ENCODE data around the gene ATP6V1B1.

The ATP6V1B1 gene

DNA sequence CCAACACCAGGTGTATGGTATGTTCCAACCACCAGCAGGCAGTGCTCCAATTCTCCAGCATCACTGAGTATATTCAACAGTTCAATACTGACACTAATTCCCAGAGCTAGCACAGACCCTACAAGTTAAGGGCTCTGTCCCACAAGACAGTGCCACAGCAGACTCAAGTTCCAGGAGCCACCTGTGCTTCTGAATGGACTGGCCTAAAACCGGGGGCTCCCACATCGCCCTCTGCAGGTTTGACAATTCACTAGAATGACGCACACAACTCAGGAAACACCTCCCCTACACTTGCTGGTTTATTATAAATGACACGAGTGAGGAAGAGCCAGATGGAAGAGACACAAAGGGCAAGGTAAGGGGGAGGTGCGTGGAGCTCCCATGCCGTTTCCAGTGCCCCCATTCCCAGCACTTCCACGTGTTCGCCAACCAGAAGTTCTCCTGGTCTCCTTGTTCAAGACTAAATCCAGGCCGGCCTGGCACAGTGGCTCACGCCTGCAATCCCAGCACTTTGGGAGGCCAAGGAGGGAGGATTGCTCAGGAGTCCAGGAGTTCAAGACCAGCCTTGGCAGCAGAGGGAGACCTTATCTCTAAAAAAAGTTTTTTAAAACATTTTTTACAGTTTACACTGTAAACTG, 12.2 kb upstream of the ATP6V1B1 start:
- TF ChIP-seq TAF1 (IDR thresholded peaks at IDR 0.05; ENCODE audit: low read depth) (no peak), CEBPB (IDR thresholded peaks at IDR 0.05) (no peak), NFIC (IDR thresholded peaks at IDR 0.05) (no peak), RAD21 (IDR thresholded peaks at IDR 0.05; ENCODE audit: low read depth) (no peak; the same call in 1 of the 2 replicates), REST (IDR thresholded peaks at IDR 0.05; ENCODE audit: low read depth) (no peak), YY1 (IDR thresholded peaks at IDR 0.05; ENCODE audit: low read depth) (no peak), TEAD4 (IDR thresholded peaks at IDR 0.05) (no peak), CREB1 (IDR thresholded peaks at IDR 0.05; ENCODE audit: low read depth) (no peak), EP300 (IDR thresholded peaks at IDR 0.05; ENCODE audit: borderline replicate concordance) (no peak), FOXM1 (IDR thresholded peaks at IDR 0.05; ENCODE audit: borderline replicate concordance, low read depth) (no peak), ZBTB7A (IDR thresholded peaks at IDR 0.05; ENCODE audit: low read depth) (no peak), TCF12 (IDR thresholded peaks at IDR 0.05; ENCODE audit: low read depth) (no peak), EGR1 (IDR thresholded peaks at IDR 0.05) (no peak)
- TF ChIP-seq, protein P1, sequence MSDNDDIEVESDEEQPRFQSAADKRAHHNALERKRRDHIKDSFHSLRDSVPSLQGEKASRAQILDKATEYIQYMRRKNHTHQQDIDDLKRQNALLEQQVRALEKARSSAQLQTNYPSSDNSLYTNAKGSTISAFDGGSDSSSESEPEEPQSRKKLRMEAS (IDR thresholded peaks at IDR 0.05), result no peak
- TF ChIP-seq, protein P2, sequence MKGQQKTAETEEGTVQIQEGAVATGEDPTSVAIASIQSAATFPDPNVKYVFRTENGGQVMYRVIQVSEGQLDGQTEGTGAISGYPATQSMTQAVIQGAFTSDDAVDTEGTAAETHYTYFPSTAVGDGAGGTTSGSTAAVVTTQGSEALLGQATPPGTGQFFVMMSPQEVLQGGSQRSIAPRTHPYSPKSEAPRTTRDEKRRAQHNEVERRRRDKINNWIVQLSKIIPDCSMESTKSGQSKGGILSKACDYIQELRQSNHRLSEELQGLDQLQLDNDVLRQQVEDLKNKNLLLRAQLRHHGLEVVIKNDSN (IDR thresholded peaks at IDR 0.05), result no peak

- TF ChIP-seq TCF12 (IDR thresholded peaks at IDR 0.05; ENCODE audit: low read depth) (no peak), TEAD4 (IDR thresholded peaks at IDR 0.05) (no peak), TAF1 (IDR thresholded peaks at IDR 0.05; ENCODE audit: low read depth) (no peak), ZBTB7A (IDR thresholded peaks at IDR 0.05; ENCODE audit: low read depth) (no peak), EGR1 (IDR thresholded peaks at IDR 0.05) (no peak), CREB1 (IDR thresholded peaks at IDR 0.05; ENCODE audit: low read depth) (no peak), REST (IDR thresholded peaks at IDR 0.05; ENCODE audit: low read depth) (no peak), NFIC (IDR thresholded peaks at IDR 0.05) (no peak), FOXM1 (IDR thresholded peaks at IDR 0.05; ENCODE audit: borderline replicate concordance, low read depth) (no peak), CEBPB (IDR thresholded peaks at IDR 0.05) (no peak), EP300 (IDR thresholded peaks at IDR 0.05; ENCODE audit: borderline replicate concordance) (no peak), RAD21 (IDR thresholded peaks at IDR 0.05; ENCODE audit: low read depth) (no peak), YY1 (IDR thresholded peaks at IDR 0.05; ENCODE audit: low read depth) (no peak)
- TF ChIP-seq, protein P2 (IDR thresholded peaks at IDR 0.05), result no peak
- TF ChIP-seq, protein P1 (IDR thresholded peaks at IDR 0.05), result no peak
These were observed 9.7 kb upstream of the ATP6V1B1 start for GRCh38 chr2:70926042-70926441.

GRCh38 chr2:70927138-70927537, 8.6 kb upstream of the ATP6V1B1 start:
- TF ChIP-seq EP300 (IDR thresholded peaks at IDR 0.05; ENCODE audit: borderline replicate concordance) (no peak), TAF1 (IDR thresholded peaks at IDR 0.05; ENCODE audit: low read depth) (no peak), CEBPB (IDR thresholded peaks at IDR 0.05) (no peak), REST (IDR thresholded peaks at IDR 0.05; ENCODE audit: low read depth) (no peak), FOXM1 (IDR thresholded peaks at IDR 0.05; ENCODE audit: borderline replicate concordance, low read depth) (no peak), TCF12 (IDR thresholded peaks at IDR 0.05; ENCODE audit: low read depth) (no peak), CREB1 (IDR thresholded peaks at IDR 0.05; ENCODE audit: low read depth) (no peak), YY1 (IDR thresholded peaks at IDR 0.05; ENCODE audit: low read depth) (no peak), RAD21 (IDR thresholded peaks at IDR 0.05; ENCODE audit: low read depth) (no peak), EGR1 (IDR thresholded peaks at IDR 0.05) (no peak), NFIC (IDR thresholded peaks at IDR 0.05) (no peak), TEAD4 (IDR thresholded peaks at IDR 0.05) (no peak)
- TF ChIP-seq, protein P2 (IDR thresholded peaks at IDR 0.05), result no peak
